Nephron progenitor cell (in vitro differentiated cells): ENCODE results near the gene NHLRC2.

ENCODE experiments used
- DNase-seq: peaks from one replicate; pipeline ENCODE4 v3.0.0; 2021
- H3K27ac Mint-ChIP-seq: 2 replicates; pipeline ENCODE4 v1.8.0; 2021; ENCODE audit warnings: mild to moderate bottlenecking, moderate library complexity, mixed read lengths
- H3K27me3 Mint-ChIP-seq: 2 replicates; pipeline ENCODE4 v1.8.0; 2021; ENCODE audit warnings: mild to moderate bottlenecking, low read depth, mixed read lengths; ENCODE audit not compliant: poor library complexity
- H3K36me3 Mint-ChIP-seq: 2 replicates; pipeline ENCODE4 v1.8.0; 2021; ENCODE audit warnings: low read depth, mixed read lengths
- H3K4me1 Mint-ChIP-seq: 2 replicates; pipeline ENCODE4 v1.8.0; 2021; ENCODE audit warnings: mixed read lengths
- H3K4me3 Mint-ChIP-seq: 2 replicates; pipeline ENCODE4 v1.8.0; 2021; ENCODE audit warnings: mild to moderate bottlenecking, moderate library complexity, mixed read lengths
- H3K9me3 Mint-ChIP-seq: 2 replicates; pipeline ENCODE4 v1.8.0; 2021; ENCODE audit warnings: mild to moderate bottlenecking, moderate library complexity, mixed read lengths
- CTCF ChIP-seq: fragments of 200-600 bp; sonication (generic); IDR thresholded peaks from 2 replicates; pipeline ENCODE4 v1.5.0; 2021; ENCODE audit warnings: antibody characterized with exemption

NHLRC2 gene

GRCh38 chr10:113947184-113948041 is 93.0 kb downstream of the NHLRC2 start:
- peak; percentile 33 for DNase-seq

GRCh38 chr10:113948048-113948447 is 93.6 kb downstream of the NHLRC2 start:
- Mint-ChIP-seq H3K4me3 (no peak overlapping the region), H3K36me3 (no peaks in the 10 kb centered on the region), H3K27ac (no peak overlapping the region), H3K27me3 (peaks cover 7% of the 10 kb centered on the region), H3K9me3 (no peaks in the 10 kb centered on the region), H3K4me1 (peaks cover 28% of the 10 kb centered on the region)
- TF ChIP-seq CTCF, result no peak
- no peak for DNase-seq

More at GRCh38 chr10:113947184-113948041, 93.0 kb downstream of the NHLRC2 start:
- Mint-ChIP-seq H3K27me3 (peaks cover 8% of the 10 kb centered on the region), H3K4me3 (no peak overlapping the region), H3K27ac (peak overlapping the region; percentile 60), H3K4me1 (peaks cover 28% of the 10 kb centered on the region), H3K36me3 (no peaks in the 10 kb centered on the region), H3K9me3 (no peaks in the 10 kb centered on the region)
- no peak for TF ChIP-seq CTCF

GRCh38 chr10:113950268-113950667 is 95.8 kb downstream of the NHLRC2 start:
- no peak overlapping the region for H3K27ac Mint-ChIP-seq
- no peak for TF ChIP-seq CTCF
- H3K36me3 Mint-ChIP-seq, result no peaks in the 10 kb centered on the region
- H3K4me1 Mint-ChIP-seq, result peaks cover 17% of the 10 kb centered on the region
- DNase-seq, result no peak
- H3K9me3 Mint-ChIP-seq, result peaks cover 6% of the 10 kb centered on the region
- H3K27me3 Mint-ChIP-seq, result peaks cover 3% of the 10 kb centered on the region
- H3K4me3 Mint-ChIP-seq, result no peak overlapping the region

GRCh38 chr10:113953505-113954272 is 99.2 kb downstream of the NHLRC2 start:
- no peak for DNase-seq
- no peak for TF ChIP-seq CTCF
- peaks cover 6% of the 10 kb centered on the region for H3K9me3 Mint-ChIP-seq
- no peaks in the 10 kb centered on the region for H3K27me3 Mint-ChIP-seq
- no peak overlapping the region for H3K27ac Mint-ChIP-seq
- H3K4me1 Mint-ChIP-seq, result peaks cover 6% of the 10 kb centered on the region
- no peak overlapping the region for H3K4me3 Mint-ChIP-seq
- H3K36me3 Mint-ChIP-seq, result no peaks in the 10 kb centered on the region

- Mint-ChIP-seq H3K4me1 (peaks cover 13% of the 10 kb centered on the region), H3K4me3 (no peak overlapping the region)
Measured at GRCh38 chr10:113954409-113954808, 99.9 kb downstream of the NHLRC2 start.

More at GRCh38 chr10:113954409-113954808, 99.9 kb downstream of the NHLRC2 start:
- Mint-ChIP-seq H3K9me3 (peaks cover 6% of the 10 kb centered on the region), H3K27me3 (no peaks in the 10 kb centered on the region), H3K36me3 (no peaks in the 10 kb centered on the region), H3K27ac (no peak overlapping the region)
- TF ChIP-seq CTCF, result no peak
- no peak for DNase-seq
